ENCODE results near the gene ERO1A.

Gene ERO1A

GRCh38 chr14:52660325-52660724 lies 35.0 kb downstream of the ERO1A start:
- H3K4me1 ChIP-seq (ENCODE audit: control insufficient read depth in 1 of 2, insufficient read depth in 1 of 2, low read depth in 1 of 2, low read length in 1 of 2) = no peaks in the 10 kb centered on the region
- no peaks in the 10 kb centered on the region for H3K9me3 ChIP-seq
- H3K4me3 ChIP-seq (ENCODE audit: low read depth in 1 of 2, low read length in 1 of 2) = no peak overlapping the region
- H3K27me3 ChIP-seq = no peaks in the 10 kb centered on the region
- no peak overlapping the region for H3K27ac ChIP-seq
- H3K36me3 ChIP-seq = peaks cover 68% of the 10 kb centered on the region
- TF ChIP-seq CTCF (IDR thresholded peaks at IDR 0.05) = no peak

- Histone ChIP-seq H3K27me3 (no peaks in the 10 kb centered on the region), H3K27ac (no peak overlapping the region), H3K9me3 (no peaks in the 10 kb centered on the region), H3K4me1 (ENCODE audit: control insufficient read depth in 1 of 2, insufficient read depth in 1 of 2, low read depth in 1 of 2, low read length in 1 of 2) (no peaks in the 10 kb centered on the region), H3K4me3 (ENCODE audit: low read depth in 1 of 2, low read length in 1 of 2) (no peak overlapping the region), H3K36me3 (peaks cover 74% of the 10 kb centered on the region)
- TF ChIP-seq CTCF (IDR thresholded peaks at IDR 0.05) = no peak
Measured at GRCh38 chr14:52656905-52657304, 38.5 kb downstream of the ERO1A start.

GRCh38 chr14:52650774-52651173 lies 44.6 kb downstream of the ERO1A start:
- Histone ChIP-seq H3K36me3 (peaks cover 79% of the 10 kb centered on the region), H3K4me3 (ENCODE audit: low read depth in 1 of 2, low read length in 1 of 2) (no peak overlapping the region), H3K9me3 (no peaks in the 10 kb centered on the region), H3K27me3 (no peaks in the 10 kb centered on the region), H3K27ac (no peak overlapping the region), H3K4me1 (ENCODE audit: control insufficient read depth in 1 of 2, insufficient read depth in 1 of 2, low read depth in 1 of 2, low read length in 1 of 2) (no peaks in the 10 kb centered on the region)
- no peak for TF ChIP-seq CTCF (IDR thresholded peaks at IDR 0.05)

GRCh38 chr14:52649511-52649910 lies 45.8 kb downstream of the ERO1A start:
- Histone ChIP-seq H3K9me3 (no peaks in the 10 kb centered on the region), H3K27ac (no peak overlapping the region), H3K4me1 (ENCODE audit: control insufficient read depth in 1 of 2, insufficient read depth in 1 of 2, low read depth in 1 of 2, low read length in 1 of 2) (no peaks in the 10 kb centered on the region), H3K4me3 (ENCODE audit: low read depth in 1 of 2, low read length in 1 of 2) (no peak overlapping the region), H3K27me3 (no peaks in the 10 kb centered on the region), H3K36me3 (peaks cover 80% of the 10 kb centered on the region)
- TF ChIP-seq CTCF (IDR thresholded peaks at IDR 0.05) = no peak

- Histone ChIP-seq H3K9me3 (no peaks in the 10 kb centered on the region), H3K36me3 (peaks cover 69% of the 10 kb centered on the region), H3K27me3 (no peaks in the 10 kb centered on the region), H3K27ac (no peak overlapping the region), H3K4me1 (ENCODE audit: control insufficient read depth in 1 of 2, insufficient read depth in 1 of 2, low read depth in 1 of 2, low read length in 1 of 2) (no peaks in the 10 kb centered on the region), H3K4me3 (ENCODE audit: low read depth in 1 of 2, low read length in 1 of 2) (no peak overlapping the region)
- no peak for TF ChIP-seq CTCF (IDR thresholded peaks at IDR 0.05)
Measured at GRCh38 chr14:52641745-52642144, 53.6 kb downstream of the ERO1A start.

GRCh38 chr14:52640137-52640536 lies 55.2 kb downstream of the ERO1A start:
- Histone ChIP-seq H3K27ac (peak overlapping the region; percentile 20), H3K4me3 (ENCODE audit: low read depth in 1 of 2, low read length in 1 of 2) (no peak overlapping the region), H3K4me1 (ENCODE audit: control insufficient read depth in 1 of 2, insufficient read depth in 1 of 2, low read depth in 1 of 2, low read length in 1 of 2) (no peaks in the 10 kb centered on the region), H3K9me3 (no peaks in the 10 kb centered on the region), H3K36me3 (peaks cover 54% of the 10 kb centered on the region), H3K27me3 (no peaks in the 10 kb centered on the region)
- TF ChIP-seq CTCF (IDR thresholded peaks at IDR 0.05) = no peak

All from neutrophil (primary cell).